22Rv1 (cell line): Measurements from ENCODE around the gene TTLL5.

Source experiments
- H3K27ac ChIP-seq: fragments of 450-650 bp; 2 replicates; pipeline ENCODE4 v1.5.1; 2017
- ZFX ChIP-seq: fragments of 450-650 bp; IDR thresholded peaks from 2 replicates; pipeline ENCODE4 v1.6.1; 2017; ENCODE audit warnings: antibody characterized with exemption, borderline replicate concordance
- TF ChIP-seq, protein P1 (sequence below): fragments of 450-650 bp; IDR thresholded peaks from 2 replicates; pipeline ENCODE4 v1.5.1; 2017; ENCODE audit warnings: mild to moderate bottlenecking

TTLL5 gene

DNA sequence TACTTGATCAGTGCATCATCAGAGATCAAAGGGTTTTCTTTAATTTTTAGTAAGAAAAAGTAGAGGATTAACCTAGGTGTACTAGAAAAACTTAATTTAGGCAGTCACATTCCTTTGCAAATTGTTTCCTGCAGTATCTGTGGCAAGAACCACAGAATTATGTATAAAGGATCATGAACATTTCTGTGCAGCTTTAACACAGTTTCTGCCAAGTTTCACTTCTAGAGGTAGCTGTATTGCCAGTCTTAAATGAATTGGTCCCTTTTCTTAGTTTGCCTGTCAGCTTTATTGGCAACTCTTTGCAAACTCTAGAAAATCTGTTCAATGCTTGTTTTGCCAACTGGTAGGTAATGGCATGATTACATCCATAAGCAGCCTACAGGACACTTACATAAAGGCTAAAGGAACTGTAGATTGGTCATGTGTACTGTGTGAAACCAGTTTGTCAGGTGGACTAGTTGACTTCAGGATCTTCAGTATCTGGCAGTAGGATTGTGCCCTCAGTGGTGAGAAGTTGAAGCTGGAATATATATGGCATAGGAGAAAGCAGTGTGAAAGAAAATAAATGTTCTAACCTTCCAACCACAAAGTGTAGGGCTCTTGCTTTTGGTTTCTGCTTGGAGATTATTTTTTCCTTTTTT, 75.9 kb downstream of the TTLL5 start:
- TF ChIP-seq, protein P1, sequence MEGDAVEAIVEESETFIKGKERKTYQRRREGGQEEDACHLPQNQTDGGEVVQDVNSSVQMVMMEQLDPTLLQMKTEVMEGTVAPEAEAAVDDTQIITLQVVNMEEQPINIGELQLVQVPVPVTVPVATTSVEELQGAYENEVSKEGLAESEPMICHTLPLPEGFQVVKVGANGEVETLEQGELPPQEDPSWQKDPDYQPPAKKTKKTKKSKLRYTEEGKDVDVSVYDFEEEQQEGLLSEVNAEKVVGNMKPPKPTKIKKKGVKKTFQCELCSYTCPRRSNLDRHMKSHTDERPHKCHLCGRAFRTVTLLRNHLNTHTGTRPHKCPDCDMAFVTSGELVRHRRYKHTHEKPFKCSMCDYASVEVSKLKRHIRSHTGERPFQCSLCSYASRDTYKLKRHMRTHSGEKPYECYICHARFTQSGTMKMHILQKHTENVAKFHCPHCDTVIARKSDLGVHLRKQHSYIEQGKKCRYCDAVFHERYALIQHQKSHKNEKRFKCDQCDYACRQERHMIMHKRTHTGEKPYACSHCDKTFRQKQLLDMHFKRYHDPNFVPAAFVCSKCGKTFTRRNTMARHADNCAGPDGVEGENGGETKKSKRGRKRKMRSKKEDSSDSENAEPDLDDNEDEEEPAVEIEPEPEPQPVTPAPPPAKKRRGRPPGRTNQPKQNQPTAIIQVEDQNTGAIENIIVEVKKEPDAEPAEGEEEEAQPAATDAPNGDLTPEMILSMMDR: no peak
- no peak for TF ChIP-seq ZFX
- H3K27ac ChIP-seq: no peak overlapping the region

DNA sequence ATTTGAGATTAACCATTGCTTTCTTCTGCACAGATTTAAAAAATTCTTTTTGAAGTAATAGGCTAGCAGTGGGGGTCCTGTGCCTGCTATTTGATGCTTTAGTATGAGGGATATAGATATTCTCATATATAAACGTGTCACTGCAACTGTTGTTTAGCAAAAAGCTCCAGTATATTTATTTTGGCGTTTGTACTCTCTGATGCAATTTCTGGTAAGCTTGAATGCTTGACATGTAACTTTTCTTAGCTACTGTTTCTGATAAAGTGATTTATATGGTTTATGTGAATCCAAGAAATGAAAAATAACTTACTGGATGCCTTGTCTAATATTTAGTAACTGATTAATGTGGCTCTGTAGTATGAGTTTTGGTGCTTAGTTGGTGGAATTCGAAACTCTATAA, 77.1 kb downstream of the TTLL5 start:
- no peak overlapping the region for H3K27ac ChIP-seq
- TF ChIP-seq ZFX: no peak
- TF ChIP-seq, protein P1: no peak

DNA sequence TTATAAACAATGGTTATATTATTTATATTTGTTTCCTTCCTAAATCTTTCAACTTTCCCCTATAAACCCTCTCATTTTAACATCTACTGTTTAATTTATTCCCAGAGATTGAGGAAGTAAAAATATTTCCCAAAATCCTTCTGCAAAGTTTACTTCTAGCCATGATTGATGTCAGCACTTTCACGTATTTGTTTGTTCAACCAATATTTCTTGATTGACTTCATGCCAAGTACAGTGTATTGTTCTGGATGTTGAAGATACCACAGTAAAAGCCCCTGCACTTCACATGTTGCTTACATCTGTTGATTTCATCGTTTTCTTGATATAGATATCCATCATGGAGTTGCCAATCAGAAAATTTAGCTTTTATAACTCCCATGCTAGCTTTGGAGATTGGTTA, 81.8 kb downstream of the TTLL5 start:
- H3K27ac ChIP-seq: no peak overlapping the region
- TF ChIP-seq ZFX: no peak
- TF ChIP-seq, protein P1: no peak

- no peak overlapping the region for H3K27ac ChIP-seq
- no peak for TF ChIP-seq ZFX
- TF ChIP-seq, protein P1: no peak
These were observed 86.9 kb downstream of the TTLL5 start for GRCh38 chr14:75747899-75748298.

DNA sequence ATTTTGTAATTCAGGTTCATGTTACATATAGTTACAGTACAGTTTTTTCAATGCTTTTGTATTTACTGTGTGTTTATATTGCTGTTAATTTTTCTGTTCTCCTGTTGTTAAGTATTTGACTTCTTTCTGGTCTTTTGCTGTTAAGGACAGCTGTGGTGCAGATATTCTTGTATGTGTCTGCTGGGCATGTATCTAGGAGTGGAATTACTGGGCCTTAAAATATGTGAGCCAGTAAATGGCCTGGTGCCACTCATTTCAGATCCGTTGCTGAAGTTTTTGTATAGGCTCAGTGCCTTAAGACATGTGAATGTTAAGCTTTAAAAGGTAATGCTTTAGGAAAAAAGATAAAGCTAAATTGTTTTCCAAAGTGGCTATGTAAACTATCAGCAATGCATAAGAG, 87.3 kb downstream of the TTLL5 start:
- TF ChIP-seq ZFX: no peak
- TF ChIP-seq, protein P1: no peak
- H3K27ac ChIP-seq: no peak overlapping the region

GRCh38 chr14:75751296-75751695, 90.2 kb downstream of the TTLL5 start:
- H3K27ac ChIP-seq: no peak overlapping the region
- TF ChIP-seq, protein P1: no peak
- TF ChIP-seq ZFX: no peak

DNA sequence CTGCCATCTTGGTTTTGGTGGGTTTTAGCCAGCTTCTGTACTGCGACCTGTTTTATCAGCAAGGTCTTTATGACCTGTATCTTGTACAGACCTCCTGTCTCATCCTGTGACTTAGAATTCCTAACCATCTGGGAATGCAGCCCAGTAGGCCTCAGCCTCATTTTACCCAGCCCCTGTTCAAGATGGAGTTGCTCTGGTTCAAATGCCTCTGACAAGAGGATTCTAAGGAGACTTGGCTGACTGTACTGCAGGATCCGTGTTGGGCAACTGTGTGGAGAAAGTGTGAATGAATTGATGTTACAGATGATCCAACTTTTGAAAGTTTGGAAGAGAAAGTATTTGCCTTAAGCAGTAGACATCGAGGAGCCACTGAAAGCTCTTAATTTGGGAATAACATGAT, 91.0 kb downstream of the TTLL5 start:
- H3K27ac ChIP-seq: no peak overlapping the region
- TF ChIP-seq, protein P1: no peak
